Measurements from ENCODE around the gene CTNNAL1.
A peak's percentile ranks its signal among the peaks of the same experiment; 100 is the strongest.
"Not testable (repeated sequence)": the region's sequence is repeated elsewhere in the genome, so short reads cannot be mapped to it uniquely, and the experiment has no call there.

Gene CTNNAL1

GRCh38 chr9:108933231-108933717, 80.0 kb downstream of the CTNNAL1 start:
- peak; percentile 24 for DNase-seq (ENCODE audit: low spot score)

- no peak for DNase-seq (ENCODE audit: low spot score)
Observed at GRCh38 chr9:108928386-108928785, 84.9 kb downstream of the CTNNAL1 start.

GRCh38 chr9:108924466-108924865, 88.8 kb downstream of the CTNNAL1 start:
- DNase-seq (ENCODE audit: low spot score) = no peak

- DNase-seq (ENCODE audit: low spot score) = no peak
Observed at GRCh38 chr9:108921200-108921599, 92.1 kb downstream of the CTNNAL1 start.

- not testable (repeated sequence) for DNase-seq (ENCODE audit: low spot score)
Observed at GRCh38 chr9:108920401-108920800, 92.9 kb downstream of the CTNNAL1 start.

- DNase-seq (ENCODE audit: low spot score) = no peak
Observed at GRCh38 chr9:108919517-108919916, 93.8 kb downstream of the CTNNAL1 start.

GRCh38 chr9:108913391-108913790, 99.9 kb downstream of the CTNNAL1 start:
- DNase-seq (ENCODE audit: low spot score) = no peak

GRCh38 chr9:108911820-108912219, 101.5 kb downstream of the CTNNAL1 start:
- no peak for DNase-seq (ENCODE audit: low spot score)

- no peak for DNase-seq (ENCODE audit: low spot score)
Observed at GRCh38 chr9:108910914-108911313, 102.4 kb downstream of the CTNNAL1 start.

- DNase-seq (ENCODE audit: low spot score) = no peak
Observed at GRCh38 chr9:108910402-108910801, 102.9 kb downstream of the CTNNAL1 start.

- DNase-seq (ENCODE audit: low spot score) = no peak
Observed at GRCh38 chr9:108905494-108905893, 107.8 kb downstream of the CTNNAL1 start.

- DNase-seq (ENCODE audit: low spot score) = no peak
Observed at GRCh38 chr9:108904161-108904560, 109.1 kb downstream of the CTNNAL1 start.

GRCh38 chr9:108903420-108904103, 109.7 kb downstream of the CTNNAL1 start:
- DNase-seq (ENCODE audit: low spot score) = no peak

GRCh38 chr9:108900176-108900575, 113.1 kb downstream of the CTNNAL1 start:
- no peak for DNase-seq (ENCODE audit: low spot score)

GRCh38 chr9:108899023-108899695, 114.1 kb downstream of the CTNNAL1 start:
- not testable (repeated sequence) for DNase-seq (ENCODE audit: low spot score)

GRCh38 chr9:108897324-108898096, 115.8 kb downstream of the CTNNAL1 start:
- DNase-seq (ENCODE audit: low spot score) = no peak

GRCh38 chr9:108894225-108894997, 118.9 kb downstream of the CTNNAL1 start:
- DNase-seq (ENCODE audit: low spot score) = peak; percentile 46

Data from COLO829 (cell line).